HG03521 (cell line): ENCODE measurements around the gene IDH2.
"Not testable (repeated sequence)": the region's sequence is repeated elsewhere in the genome, so short reads cannot be mapped to it uniquely, and the experiment has no call there.

Source experiments
- ATAC-seq: cut with Tn5 transposase; IDR thresholded peaks from one replicate; pipeline ENCODE4 v1.9.1; 2021; ENCODE audit warnings: mild to moderate bottlenecking, moderate library complexity; ENCODE audit not compliant: unreplicated experiment

Gene IDH2

DNA sequence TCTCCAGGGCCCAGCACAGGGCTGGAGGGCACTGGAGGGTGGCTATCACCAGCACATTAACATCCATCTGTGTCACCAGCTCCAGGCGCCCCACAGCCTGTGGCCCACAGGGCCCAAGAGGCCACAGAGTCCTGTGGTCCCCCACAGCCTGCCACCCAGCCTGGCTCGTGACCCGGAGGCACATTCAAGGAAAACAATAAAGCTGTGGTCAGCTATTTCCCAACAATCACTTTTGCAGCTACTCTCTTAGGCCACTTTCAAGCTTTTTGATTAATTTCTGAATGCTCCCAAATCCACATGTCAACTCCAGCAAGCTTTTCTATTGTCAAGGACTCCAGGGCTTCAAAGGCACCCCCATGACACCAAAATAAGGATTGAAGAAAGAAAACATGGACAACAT lies 16.7 kb downstream of the IDH2 start:
- ATAC-seq: no peak

DNA sequence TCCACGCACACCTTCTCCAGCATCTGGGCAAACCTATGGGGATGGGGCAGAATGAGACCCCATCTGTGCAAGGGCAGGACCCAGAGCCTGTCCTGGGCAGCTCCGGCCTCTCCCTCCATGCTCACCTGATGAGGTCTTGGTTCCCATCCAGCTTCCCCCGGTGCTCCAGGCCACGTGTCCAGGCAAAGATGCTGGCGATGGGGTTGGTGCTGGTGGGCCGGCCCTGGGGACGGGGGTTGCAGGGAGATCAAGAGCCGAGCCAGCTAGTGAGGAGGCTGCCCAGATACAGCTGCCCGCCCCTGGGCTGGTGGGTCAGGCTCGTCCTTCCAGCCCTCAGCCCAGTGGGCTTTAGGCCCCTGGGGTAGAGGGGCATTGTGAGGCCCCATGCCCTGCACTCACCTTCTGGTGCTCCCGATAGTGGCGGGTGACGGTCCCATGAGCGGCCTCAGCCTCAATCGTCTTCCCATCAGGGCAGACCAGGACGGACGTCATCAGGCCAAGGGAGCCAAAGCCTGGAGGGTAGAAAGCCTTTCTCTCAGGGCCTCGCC lies 17.3 kb downstream of the IDH2 start:
- no peak for ATAC-seq

DNA sequence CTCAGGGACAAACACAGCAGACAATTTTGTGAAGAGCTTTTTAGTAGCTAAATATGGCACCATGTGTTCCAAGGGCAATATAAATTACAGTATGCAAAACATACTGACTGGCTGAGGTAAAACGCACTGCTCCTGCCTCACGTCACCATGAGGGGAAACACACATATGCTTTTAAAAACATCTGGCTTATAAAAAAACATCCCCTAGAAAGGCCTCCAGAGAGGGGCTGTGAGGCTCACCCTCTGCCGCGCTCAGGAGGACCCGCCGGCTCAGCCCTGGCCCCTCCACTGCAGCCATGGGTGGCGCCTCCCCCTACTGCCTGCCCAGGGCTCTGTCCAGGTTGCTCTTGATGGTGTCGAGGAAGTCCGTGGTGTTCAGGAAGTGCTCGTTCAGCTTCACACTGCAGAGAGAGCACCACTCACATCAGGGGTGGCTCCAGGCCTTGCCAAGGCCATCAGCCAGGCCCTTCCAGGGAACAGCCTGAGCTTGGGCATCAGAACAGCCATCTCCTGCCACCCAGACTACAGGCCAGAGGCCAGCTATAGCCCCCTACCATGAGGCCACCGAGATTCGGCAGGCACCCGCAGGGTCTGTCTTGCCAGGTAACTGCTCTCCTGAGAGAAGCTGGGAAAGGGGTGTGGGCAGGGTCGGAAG lies 18.2 kb downstream of the IDH2 start:
- ATAC-seq: no peak

- ATAC-seq: no peak
Observed at GRCh38 chr15:90083419-90083818, 18.8 kb downstream of the IDH2 start.

GRCh38 chr15:90082140-90082715 lies 20.0 kb downstream of the IDH2 start:
- no peak for ATAC-seq

- ATAC-seq: no peak
Observed at GRCh38 chr15:90080818-90081393, 21.4 kb downstream of the IDH2 start.

- no peak for ATAC-seq
Observed at GRCh38 chr15:90080458-90080755, 21.9 kb downstream of the IDH2 start.

GRCh38 chr15:90079619-90080457 lies 22.4 kb downstream of the IDH2 start:
- ATAC-seq: no peak

- no peak for ATAC-seq
Observed at GRCh38 chr15:90078965-90079364, 23.3 kb downstream of the IDH2 start.

GRCh38 chr15:90076716-90077115 lies 25.6 kb downstream of the IDH2 start:
- ATAC-seq: no peak

- no peak for ATAC-seq
Observed at GRCh38 chr15:90075420-90076289, 26.6 kb downstream of the IDH2 start.

DNA sequence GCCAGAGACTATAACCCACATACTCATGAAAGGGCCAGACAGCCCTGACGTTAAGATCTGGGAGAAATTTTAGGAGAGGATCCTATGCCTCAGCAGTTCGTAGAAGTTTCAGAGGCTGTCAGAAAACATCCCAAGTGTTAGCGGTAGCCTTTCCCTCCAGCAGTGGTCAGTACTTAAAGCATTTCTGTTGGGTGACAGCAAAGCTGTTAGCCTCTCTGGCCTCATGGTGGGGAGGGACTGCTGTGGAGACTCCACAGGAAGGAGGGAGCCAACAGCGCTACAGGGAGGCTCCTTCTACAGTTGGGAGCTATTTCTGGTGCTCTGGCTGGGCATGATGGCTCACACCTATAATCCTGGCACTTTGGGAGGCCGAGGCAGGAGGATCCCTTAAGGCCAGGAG lies 27.4 kb downstream of the IDH2 start:
- ATAC-seq: no peak

DNA sequence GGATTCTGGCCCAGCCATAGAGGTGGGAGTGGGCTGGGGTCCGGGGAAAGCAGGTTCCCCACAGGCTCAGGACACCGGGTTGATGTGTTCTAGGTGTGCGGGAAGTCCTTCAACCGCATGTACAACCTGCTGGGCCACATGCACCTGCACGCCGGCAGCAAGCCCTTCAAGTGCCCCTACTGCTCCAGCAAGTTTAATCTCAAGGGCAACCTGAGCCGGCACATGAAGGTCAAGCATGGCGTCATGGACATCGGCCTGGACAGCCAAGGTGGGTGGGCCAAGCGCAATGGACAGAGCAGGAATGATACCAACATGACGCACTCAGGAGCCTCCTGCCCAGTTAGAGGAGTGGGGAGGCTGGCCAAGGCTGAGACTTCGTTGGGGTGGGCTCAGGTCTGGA lies 28.2 kb downstream of the IDH2 start:
- ATAC-seq: no peak

DNA sequence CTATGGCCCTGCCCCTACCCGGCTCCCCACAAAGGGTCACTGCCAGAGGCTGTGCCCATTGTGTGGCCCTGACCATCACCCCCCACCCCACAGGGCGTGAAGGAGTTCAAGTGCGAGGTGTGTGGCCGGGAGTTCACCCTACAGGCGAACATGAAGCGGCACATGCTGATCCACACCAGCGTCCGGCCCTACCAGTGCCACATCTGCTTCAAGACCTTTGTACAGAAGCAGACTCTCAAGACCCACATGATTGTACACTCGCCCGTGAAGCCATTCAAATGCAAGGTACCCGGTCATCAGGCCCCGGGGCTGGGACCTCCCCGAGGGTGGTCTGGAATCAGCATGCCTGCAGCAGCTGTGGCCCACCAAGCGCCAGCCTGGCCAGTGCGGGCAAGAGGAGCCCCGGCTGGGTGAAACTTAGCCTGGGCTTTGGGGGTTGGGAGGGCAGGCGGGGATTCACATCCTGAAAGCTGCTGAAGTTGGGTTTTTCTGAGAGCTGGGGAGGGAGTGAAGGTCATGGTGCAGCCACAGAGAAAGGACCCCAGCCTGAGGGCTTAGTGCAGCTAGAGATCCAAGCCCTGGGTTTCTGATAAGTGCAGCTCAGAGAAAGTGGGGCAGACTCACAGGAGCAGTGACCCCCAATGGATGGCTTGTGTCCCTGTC lies 29.2 kb downstream of the IDH2 start:
- no peak for ATAC-seq

DNA sequence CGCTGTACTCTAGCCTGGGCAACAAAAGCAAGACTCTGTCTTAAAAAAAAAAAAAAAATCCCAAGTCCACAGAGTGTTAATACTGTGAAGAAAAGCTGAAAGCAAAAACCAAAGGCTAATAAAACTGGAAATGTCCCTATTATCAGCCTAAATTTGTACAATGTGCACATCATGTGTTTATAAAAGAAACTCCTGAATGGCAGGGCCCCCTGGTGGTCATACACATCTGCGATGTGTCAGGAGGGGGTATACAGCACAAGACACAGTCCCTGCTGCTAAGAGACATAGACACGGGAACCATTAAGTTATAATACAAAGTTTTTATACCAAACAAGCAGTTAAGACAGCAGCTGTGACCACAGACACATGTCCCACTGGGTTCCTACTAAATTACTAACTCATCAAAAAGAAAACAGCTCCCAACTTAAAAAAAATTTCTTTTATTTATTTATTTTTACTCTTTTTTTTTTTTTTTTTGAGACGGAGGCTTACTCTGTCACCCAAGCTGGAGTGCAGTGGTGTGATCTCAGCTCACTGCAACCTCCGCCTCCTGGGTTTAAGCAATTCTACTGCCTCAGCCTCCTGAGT lies 31.0 kb downstream of the IDH2 start:
- ATAC-seq: no peak

GRCh38 chr15:90070623-90071022 lies 31.6 kb downstream of the IDH2 start:
- not testable (repeated sequence) for ATAC-seq

DNA sequence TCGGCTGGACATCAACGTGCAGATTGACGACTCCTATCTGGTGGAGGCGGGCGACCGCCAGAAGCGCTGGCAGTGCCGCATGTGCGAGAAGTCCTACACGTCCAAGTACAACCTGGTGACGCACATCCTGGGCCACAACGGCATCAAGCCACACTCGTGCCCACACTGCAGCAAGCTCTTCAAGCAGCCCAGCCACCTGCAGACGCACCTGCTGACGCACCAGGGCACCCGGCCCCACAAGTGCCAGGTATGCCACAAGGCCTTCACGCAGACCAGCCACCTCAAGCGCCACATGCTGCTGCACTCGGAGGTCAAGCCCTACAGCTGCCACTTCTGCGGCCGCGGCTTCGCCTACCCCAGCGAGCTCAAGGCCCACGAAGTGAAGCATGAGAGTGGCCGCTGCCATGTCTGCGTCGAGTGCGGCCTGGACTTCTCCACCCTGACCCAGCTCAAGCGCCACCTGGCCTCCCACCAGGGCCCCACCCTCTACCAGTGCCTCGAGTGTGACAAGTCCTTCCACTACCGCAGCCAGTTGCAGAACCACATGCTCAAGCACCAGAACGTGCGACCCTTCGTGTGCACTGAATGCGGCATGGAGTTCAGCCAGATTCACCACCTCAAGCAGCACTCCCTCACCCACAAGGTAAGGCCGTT lies 34.2 kb downstream of the IDH2 start:
- ATAC-seq: no peak

GRCh38 chr15:90067181-90067952 lies 34.9 kb downstream of the IDH2 start:
- ATAC-seq: no peak

GRCh38 chr15:90065682-90066049 lies 36.6 kb downstream of the IDH2 start:
- ATAC-seq: no peak
